ENCODE data around the gene TPSD1.
"Not testable (repeated sequence)": the region's sequence is repeated elsewhere in the genome, so short reads cannot be mapped to it uniquely, and the experiment has no call there.

DNA sequence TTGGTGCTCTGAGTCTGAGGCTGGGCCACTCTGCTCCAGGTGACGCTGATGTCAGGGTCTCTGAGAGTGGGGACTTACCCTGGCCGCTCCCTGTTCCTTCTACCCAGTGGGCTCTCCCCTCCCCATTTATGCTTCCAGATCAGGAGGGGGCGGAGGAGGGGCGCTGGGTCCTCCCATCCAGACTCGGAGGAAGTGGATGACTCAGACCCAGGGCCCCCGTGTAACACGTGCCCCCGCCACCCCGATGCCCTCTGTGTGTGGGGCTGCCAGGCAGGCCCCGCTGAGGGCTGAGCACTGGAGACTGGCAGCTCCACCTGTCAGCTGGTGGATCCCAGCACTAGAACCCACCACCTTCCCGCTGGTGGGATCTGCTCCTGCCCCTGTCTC, 25.8 kb upstream of the TPSD1 start, which contains the start of gene TPSB2:
- TF ChIP-seq, protein P1, sequence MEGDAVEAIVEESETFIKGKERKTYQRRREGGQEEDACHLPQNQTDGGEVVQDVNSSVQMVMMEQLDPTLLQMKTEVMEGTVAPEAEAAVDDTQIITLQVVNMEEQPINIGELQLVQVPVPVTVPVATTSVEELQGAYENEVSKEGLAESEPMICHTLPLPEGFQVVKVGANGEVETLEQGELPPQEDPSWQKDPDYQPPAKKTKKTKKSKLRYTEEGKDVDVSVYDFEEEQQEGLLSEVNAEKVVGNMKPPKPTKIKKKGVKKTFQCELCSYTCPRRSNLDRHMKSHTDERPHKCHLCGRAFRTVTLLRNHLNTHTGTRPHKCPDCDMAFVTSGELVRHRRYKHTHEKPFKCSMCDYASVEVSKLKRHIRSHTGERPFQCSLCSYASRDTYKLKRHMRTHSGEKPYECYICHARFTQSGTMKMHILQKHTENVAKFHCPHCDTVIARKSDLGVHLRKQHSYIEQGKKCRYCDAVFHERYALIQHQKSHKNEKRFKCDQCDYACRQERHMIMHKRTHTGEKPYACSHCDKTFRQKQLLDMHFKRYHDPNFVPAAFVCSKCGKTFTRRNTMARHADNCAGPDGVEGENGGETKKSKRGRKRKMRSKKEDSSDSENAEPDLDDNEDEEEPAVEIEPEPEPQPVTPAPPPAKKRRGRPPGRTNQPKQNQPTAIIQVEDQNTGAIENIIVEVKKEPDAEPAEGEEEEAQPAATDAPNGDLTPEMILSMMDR (conservative IDR thresholded peaks at IDR 0.05; ENCODE audit: low read depth, low read length): not testable (repeated sequence)
- not testable (repeated sequence) for TF ChIP-seq EZH2 (IDR thresholded peaks at IDR 0.05; ENCODE audit: low read length, unreplicated experiment); EZH2phosphoT487 (IDR thresholded peaks at IDR 0.05; ENCODE audit: borderline replicate concordance, low read length)
